GM12873 (cell line): Measurements from ENCODE around the gene BSDC1.

ENCODE experiments used
- TF ChIP-seq, protein P1 (sequence below): IDR thresholded peaks from 2 replicates; pipeline ENCODE4 v1.5.1; 2012; ENCODE audit warnings: low read depth, mild to moderate bottlenecking, moderate library complexity, low read length, control low read depth; ENCODE audit not compliant: insufficient read depth; ENCODE audit errors: missing control alignments

The BSDC1 gene

GRCh38 chr1:32390904-32391870 lies 3.1 kb downstream of the BSDC1 start:
- TF ChIP-seq, protein P1, sequence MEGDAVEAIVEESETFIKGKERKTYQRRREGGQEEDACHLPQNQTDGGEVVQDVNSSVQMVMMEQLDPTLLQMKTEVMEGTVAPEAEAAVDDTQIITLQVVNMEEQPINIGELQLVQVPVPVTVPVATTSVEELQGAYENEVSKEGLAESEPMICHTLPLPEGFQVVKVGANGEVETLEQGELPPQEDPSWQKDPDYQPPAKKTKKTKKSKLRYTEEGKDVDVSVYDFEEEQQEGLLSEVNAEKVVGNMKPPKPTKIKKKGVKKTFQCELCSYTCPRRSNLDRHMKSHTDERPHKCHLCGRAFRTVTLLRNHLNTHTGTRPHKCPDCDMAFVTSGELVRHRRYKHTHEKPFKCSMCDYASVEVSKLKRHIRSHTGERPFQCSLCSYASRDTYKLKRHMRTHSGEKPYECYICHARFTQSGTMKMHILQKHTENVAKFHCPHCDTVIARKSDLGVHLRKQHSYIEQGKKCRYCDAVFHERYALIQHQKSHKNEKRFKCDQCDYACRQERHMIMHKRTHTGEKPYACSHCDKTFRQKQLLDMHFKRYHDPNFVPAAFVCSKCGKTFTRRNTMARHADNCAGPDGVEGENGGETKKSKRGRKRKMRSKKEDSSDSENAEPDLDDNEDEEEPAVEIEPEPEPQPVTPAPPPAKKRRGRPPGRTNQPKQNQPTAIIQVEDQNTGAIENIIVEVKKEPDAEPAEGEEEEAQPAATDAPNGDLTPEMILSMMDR: no peak

DNA sequence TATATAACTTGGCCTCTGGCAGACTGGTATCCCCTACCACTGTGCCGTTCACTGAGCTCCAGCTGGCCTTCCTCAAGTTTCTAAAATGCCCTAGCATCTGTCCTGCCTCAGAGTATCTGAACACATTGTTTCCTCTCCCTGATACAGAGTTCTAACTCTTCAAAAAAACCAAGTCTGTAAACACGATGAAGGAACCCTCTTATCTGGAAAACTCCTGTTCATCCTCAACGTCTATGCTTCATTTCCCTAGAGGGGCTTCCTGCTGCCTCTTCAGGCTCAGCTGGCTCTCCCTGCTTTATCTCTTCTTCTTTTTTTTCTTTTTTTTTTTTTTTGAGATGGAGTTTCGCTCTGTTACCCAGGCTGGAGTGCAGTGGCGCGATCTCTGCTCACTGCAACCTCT lies 5.6 kb downstream of the BSDC1 start:
- TF ChIP-seq, protein P1: no peak

DNA sequence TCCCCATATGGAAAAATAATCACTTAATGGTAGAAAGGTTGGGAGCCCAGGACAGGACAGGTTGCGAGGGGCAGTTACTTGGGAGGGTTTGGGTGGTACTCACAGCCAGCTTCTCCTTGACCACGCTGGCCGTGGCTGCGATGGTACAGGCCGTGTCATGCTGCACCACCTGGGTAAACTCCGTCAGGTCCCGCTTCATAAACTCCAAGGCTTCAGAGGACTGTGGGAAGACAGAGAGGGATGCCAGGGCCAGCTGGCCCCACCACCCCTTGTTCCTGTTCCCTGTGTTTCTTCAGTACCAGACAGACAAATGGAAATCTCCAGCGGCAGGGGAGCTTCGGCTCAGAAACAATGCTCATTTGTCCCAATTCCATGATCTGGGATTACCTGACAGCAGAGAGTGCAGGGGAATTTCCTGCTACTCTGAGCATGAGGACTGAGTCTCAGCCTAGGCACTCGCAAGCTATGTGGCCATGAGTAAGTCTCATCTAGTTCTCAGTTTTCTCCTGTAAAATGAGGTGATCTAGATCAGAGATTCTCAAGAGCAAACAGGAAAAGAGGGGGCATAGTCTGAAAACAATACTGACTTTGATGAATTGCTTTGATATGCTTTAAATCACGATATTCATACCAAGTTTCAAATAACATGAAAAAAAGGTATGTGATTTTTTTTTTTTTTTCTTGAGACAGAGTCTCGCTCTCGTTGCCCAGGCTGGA lies 7.4 kb downstream of the BSDC1 start:
- TF ChIP-seq, protein P1: no peak

DNA sequence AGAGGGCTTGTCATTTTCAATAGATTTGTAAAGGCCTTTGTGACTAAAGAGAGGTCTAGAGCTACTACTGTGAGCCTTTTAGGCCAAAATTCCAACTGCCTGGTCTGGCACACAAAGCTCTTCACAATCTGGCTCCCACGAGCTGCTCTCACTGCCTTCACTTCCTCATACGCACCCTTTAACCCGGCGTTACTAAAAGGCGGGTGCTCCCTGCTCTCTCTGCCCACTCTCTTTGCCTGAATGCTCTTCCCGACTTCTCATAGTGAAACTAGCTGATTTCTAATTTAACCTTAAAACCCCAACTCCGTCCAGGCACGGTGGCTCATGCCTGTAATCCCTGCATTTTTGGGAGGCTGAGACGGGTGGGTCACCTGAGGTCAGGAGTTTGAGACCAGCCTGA lies 14.2 kb downstream of the BSDC1 start:
- TF ChIP-seq, protein P1: no peak

GRCh38 chr1:32377541-32378220 lies 16.6 kb downstream of the BSDC1 start:
- TF ChIP-seq, protein P1: no peak

- TF ChIP-seq, protein P1: no peak
These were observed 18.0 kb downstream of the BSDC1 start for GRCh38 chr1:32376199-32376598.
